ENCODE results near the gene NRIP2. TPM values are rescaled to one million over a fixed set of nuclear protein-coding genes. Genes with fewer than 3 reads are reported as not detected.
A peak's percentile ranks its signal among the peaks of the same experiment; 100 is the strongest.

The NRIP2 gene
- total RNA-seq, 3 donors from 2014 or later, result 0.64 to 2.2 (median 0.96) TPM

- Histone ChIP-seq H3K4me3 (no peak overlapping the region), H3K9me3 (no peaks in the 10 kb centered on the region), H3K36me3 (ENCODE audit: low read depth) (no peaks in the 10 kb centered on the region), H3K4me1 (ENCODE audit: low read depth) (no peaks in the 10 kb centered on the region)
- ATAC-seq (no peak), DNase-seq (no peak)
- TF ChIP-seq CTCF (IDR thresholded peaks at IDR 0.05), result no peak
- intact Hi-C loops (cut with DNase I, micrococcal nuclease), result no loop called here
These were observed 1.0 kb downstream of the NRIP2 start for GRCh38 chr12:2833810-2834209.

DNA sequence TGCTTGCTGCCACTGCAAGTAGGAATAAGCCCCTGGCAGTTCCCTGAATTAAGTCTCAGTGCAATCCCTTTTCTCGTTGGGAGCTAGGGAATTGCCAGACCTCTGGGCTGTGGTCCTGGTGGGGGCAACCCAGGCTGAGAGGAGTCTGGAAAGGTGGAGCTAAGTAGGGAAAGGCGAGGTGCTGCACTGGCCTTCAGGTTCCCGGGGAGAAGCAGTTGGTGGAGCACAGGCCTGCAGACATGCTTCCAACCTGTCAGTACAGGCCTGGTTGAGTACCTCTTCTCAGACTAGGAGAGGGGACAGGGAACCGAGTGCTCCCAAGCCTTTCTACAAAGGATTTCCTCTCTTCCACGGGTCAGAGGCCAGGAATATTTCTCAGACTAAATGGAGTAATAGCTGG is 1.5 kb downstream of the NRIP2 start:
- intact Hi-C loops (cut with DNase I, micrococcal nuclease), result no loop called here
- ATAC-seq, result no peak
- no peak for DNase-seq
- Histone ChIP-seq H3K4me1 (ENCODE audit: low read depth) (no peaks in the 10 kb centered on the region), H3K36me3 (ENCODE audit: low read depth) (no peaks in the 10 kb centered on the region), H3K9me3 (no peaks in the 10 kb centered on the region), H3K4me3 (no peak overlapping the region)
- no peak for TF ChIP-seq CTCF (IDR thresholded peaks at IDR 0.05)

- Histone ChIP-seq H3K9me3 (no peaks in the 10 kb centered on the region), H3K36me3 (ENCODE audit: low read depth) (no peaks in the 10 kb centered on the region), H3K4me3 (no peak overlapping the region), H3K4me1 (ENCODE audit: low read depth) (no peaks in the 10 kb centered on the region)
- no peak for TF ChIP-seq CTCF (IDR thresholded peaks at IDR 0.05)
- intact Hi-C loops (cut with DNase I, micrococcal nuclease), result no loop called here
- ATAC-seq (no peak), DNase-seq (no peak)
These were observed 2.2 kb downstream of the NRIP2 start for GRCh38 chr12:2832550-2833127.

GRCh38 chr12:2829275-2829674 is 5.6 kb downstream of the NRIP2 start:
- no peak for TF ChIP-seq CTCF (IDR thresholded peaks at IDR 0.05)
- intact Hi-C loops (cut with DNase I, micrococcal nuclease), result no loop called here
- no peaks in the 10 kb centered on the region for H3K9me3 ChIP-seq
- H3K36me3 ChIP-seq (ENCODE audit: low read depth), result no peaks in the 10 kb centered on the region
- no peak for DNase-seq
- H3K4me3 ChIP-seq, result no peak overlapping the region
- peak; percentile 68 for ATAC-seq
- no peaks in the 10 kb centered on the region for H3K4me1 ChIP-seq (ENCODE audit: low read depth)

DNA sequence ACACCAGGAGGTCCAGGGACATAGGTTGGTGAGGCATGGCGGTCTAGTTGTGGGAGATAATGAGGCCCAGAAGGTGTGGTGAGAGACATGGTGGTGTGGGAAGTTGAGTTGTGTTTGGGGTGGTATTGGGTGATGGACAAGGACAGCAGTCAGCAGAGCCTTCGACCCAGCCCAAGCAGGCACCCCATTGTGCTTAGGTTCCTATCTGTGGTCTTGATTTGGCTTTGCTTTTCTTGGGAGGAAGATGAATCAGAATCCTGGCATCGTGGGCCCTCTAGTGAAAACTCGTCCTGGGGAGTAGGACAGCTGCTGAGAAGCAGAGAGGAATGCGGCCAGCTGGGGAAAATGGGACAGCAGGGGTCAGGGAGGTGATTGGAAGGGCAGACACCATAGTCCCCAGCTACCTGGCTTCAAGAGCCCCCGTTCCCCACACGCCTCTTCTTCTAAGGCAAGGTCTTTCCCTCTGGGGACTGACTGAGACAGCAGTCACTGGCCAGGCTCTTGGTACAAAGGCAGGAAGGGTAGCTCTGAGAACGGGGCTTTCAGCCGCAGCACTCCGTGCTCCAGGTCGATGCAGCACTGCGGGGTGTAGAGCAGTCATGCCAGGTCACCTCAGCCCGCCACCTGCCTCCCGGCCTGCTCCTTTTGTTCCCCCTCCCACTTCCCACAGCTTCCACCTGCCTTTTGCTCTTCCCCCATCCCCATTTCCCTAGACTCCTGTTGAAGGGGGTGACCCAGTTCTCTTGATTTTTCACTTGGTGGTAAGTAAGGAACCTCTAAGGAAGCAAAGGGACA is 7.9 kb downstream of the NRIP2 start:
- no peaks in the 10 kb centered on the region for H3K4me1 ChIP-seq (ENCODE audit: low read depth)
- no peak overlapping the region for H3K4me3 ChIP-seq
- H3K36me3 ChIP-seq (ENCODE audit: low read depth), result no peaks in the 10 kb centered on the region
- intact Hi-C loops (cut with DNase I, micrococcal nuclease), result no loop called here
- no peak for TF ChIP-seq CTCF (IDR thresholded peaks at IDR 0.05)
- DNase-seq (no peak), ATAC-seq (no peak)
- H3K9me3 ChIP-seq, result no peaks in the 10 kb centered on the region

Data from mucosa of descending colon (tissue), 3 donors.